NCI-H1417 treated with DMSO at 0.1 percent for 48 hours (cell line): ENCODE data around the gene CDH8.
A peak's percentile ranks its signal among the peaks of the same experiment; 100 is the strongest.
"Not testable (repeated sequence)": the region's sequence is repeated elsewhere in the genome, so short reads cannot be mapped to it uniquely, and the experiment has no call there.

Experiments used
- DNase-seq: peaks from one replicate; lab custom pipeline; 2025; lab: John Stamatoyannopoulos, UW

Gene CDH8

GRCh38 chr16:61858988-61859387, 177.2 kb downstream of the CDH8 start:
- DNase-seq = no peak

DNA sequence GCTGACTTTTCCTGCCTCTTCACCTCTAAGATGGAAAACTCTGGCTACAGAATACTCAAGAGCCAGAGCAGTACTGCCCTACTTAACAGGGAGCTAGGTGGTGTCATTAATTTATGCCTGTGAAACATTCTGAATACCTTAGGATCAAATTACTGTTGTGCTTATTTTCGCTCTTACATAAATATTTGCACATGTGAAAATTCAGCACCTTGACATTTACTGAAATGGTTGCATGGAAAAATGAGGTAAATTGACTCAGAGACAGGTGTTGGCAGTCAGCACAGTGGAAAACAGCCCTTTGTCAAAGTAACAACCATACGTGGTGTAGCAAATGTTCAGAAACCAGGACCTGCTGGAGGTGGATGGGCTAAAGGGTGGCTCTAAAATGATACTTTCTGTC, 193.6 kb downstream of the CDH8 start:
- DNase-seq = peak; percentile 26

GRCh38 chr16:61836804-61837393, 199.3 kb downstream of the CDH8 start:
- DNase-seq = no peak

GRCh38 chr16:61834082-61834481, 202.2 kb downstream of the CDH8 start:
- DNase-seq = no peak

DNA sequence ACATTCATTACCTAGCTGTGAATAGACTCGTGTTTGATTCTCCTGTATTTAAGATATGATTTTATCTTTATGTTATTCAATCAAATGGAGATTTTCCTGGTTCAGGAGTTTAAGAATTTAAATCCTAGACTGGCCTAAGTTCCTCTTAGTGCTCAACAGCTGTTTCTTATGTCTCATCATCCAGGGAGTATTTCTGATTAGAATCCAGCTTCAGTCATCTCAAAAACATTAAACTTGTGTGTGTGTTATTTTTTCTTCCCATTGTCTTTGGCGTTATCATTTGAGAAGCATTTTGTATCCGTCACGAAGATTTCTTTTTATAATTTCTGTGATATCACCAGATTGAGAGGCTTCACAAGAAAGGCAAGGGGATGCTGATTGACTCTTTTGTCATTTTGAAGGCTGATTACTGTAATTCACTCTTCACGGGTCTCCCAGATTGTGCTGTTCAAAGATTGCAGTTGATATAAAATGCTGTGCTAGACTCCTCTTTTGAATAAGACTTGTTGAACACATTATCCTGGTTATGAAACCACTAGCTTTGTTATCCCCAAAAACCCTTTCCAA, 204.8 kb downstream of the CDH8 start:
- DNase-seq = no peak

GRCh38 chr16:61829631-61830030, 206.6 kb downstream of the CDH8 start:
- no peak for DNase-seq

GRCh38 chr16:61823326-61823725, 212.9 kb downstream of the CDH8 start:
- DNase-seq = no peak

DNA sequence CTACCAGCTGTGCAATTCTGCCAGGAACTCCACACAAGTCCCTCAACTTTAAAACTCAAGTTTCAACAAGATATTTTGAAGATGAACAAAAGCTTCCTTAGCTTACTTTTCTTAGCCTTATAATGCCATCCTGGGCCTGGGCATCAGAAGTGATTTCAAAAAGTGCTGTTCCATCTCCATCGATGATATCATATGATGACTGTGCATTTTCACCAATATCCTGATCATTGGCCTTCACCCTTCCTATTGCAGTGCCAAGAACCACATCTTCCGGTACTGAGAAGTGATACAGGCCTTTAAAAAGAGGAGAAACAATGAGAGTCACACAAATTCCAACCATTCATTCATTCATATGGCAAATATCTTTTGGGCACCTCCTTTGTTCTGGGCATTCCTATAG, 215.4 kb downstream of the CDH8 start:
- no peak for DNase-seq

GRCh38 chr16:61820398-61820797, 215.8 kb downstream of the CDH8 start:
- no peak for DNase-seq

- no peak for DNase-seq
Measured at GRCh38 chr16:61818850-61819249, 217.4 kb downstream of the CDH8 start.

- DNase-seq = no peak
Measured at GRCh38 chr16:61817583-61818278, 218.5 kb downstream of the CDH8 start.

DNA sequence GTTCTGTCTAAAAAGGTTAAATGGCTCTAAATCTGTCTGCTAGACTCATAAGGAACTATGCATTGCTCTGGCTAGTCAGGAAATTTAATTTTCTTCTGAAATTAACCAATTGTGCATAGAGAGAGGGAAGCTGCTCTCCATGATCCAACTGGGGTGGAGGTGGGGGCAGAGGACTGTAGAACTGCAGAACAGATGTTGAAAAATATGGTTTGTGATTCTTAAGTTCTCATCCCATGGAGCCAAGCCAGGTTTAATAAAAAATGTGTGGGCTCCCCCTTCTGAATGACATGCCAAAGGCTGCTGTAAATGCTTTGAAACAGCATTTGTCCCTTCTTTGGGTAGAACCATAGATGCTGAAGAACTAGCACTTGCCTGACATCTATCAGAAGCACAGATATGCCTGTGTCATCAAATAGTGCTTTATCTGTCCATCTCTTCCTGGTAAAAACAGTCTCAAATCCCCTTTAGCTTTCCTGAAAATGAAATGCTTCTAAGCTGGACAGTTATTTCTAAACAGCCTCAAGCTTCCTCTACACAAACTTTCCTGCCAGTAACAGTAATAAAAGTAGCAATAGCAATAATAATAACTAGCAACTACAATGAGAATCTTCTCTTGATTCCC, 221.4 kb downstream of the CDH8 start:
- DNase-seq = no peak

- DNase-seq = no peak
Measured at GRCh38 chr16:61813339-61813738, 222.9 kb downstream of the CDH8 start.

GRCh38 chr16:61812251-61812650, 224.0 kb downstream of the CDH8 start:
- no peak for DNase-seq

DNA sequence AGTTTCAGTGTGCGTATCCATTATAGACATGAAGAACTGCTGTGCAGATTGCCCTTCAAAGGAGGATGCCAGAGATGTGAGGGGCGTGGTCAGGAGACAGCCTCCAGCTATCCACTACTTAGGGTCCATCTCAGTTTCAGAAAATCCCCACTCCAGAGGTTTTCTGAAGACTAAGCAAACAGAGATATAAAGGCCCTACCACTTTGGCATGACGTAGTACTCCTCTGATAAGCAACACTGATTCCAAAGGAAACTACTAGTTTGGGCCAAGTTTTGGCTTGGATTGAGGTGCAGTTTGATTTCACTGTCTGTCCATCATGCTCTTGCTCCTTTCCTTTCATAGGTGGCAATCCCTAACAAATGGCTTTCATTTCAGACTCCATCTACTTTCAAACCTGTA, 228.7 kb downstream of the CDH8 start:
- no peak for DNase-seq

- DNase-seq = not testable (repeated sequence)
Measured at GRCh38 chr16:61801217-61801616, 235.0 kb downstream of the CDH8 start.

GRCh38 chr16:61798741-61799140, 237.5 kb downstream of the CDH8 start:
- DNase-seq = no peak

DNA sequence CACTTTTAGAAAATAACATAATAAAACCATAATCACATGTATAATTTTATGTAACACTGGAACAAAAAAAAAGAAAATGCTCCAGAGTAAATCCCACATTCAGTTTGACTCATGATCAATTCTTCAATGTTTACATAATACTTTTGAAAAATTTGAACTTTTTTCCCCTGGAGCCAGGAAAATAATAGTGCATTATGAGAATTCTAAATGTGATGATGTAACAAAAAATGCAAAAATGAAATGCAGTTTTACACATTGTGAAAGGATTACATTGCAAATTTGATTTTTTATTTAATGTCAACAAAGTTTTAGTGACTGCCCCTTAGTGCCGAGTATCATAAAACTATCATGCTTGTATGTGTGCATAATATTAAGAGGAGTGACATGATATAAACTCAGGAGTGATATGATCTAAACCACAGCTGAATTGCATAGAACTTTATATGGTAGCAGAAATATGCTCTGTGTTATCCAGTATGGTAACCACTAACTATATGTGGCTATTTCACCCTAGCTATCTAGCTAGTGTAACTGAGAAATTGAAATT, 238.2 kb downstream of the CDH8 start:
- no peak for DNase-seq

- DNase-seq = no peak
Measured at GRCh38 chr16:61797296-61797795, 238.9 kb downstream of the CDH8 start.

DNA sequence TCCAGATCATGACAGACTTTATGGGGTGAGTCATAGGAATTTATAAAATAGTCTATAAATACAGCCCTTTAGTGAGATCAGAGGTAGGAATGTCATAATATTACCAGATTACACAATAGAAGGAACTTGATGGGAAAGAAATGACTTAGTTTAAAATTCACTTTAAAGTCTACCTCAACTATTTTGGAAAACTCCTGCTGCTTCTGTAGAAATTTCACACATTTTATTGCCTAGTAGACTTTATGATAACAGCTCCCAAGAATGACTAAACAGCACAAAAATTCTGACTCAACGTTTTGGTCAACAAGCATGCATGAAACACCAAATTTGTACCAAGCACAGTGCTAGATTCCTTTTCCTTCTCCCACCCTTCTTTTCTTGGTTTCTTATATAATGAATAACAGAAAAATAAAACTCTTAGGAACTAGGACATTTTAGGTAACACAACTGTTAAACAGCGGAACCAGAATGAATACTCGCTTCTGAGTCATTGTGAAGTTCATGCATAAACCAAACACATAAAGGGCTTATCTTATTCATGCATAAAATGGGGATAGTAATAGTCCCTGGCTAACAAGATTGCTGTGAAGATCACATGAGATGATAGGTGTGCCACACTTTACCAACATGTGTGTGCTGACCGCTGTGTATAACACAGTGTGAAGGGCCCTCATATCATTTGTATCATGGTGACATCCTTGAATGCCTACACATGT, 243.9 kb downstream of the CDH8 start:
- no peak for DNase-seq

- no peak for DNase-seq
Measured at GRCh38 chr16:61791464-61791863, 244.8 kb downstream of the CDH8 start.

DNA sequence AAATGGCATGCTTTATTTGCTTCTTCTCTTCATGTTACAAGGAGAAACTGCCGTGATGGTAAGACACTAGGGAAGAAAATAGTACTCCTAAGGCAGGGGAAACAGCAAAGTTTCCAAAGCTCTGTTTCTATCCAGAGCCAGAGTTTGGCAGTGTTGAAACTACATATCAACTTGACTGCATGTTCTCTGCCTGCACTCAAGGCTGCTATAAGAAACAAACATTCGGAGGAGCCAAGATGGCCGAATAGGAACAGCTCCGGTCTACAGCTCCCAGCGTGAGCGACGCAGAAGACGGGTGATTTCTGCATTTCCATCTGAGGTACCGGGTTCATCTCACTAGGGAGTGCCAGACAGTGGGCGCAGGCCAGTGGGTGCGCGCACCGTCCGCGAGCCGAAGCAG, 254.4 kb downstream of the CDH8 start:
- DNase-seq = not testable (repeated sequence)
